HG03460 (cell line): ENCODE results near the gene GRIA2.
"Not testable (repeated sequence)": the region's sequence is repeated elsewhere in the genome, so short reads cannot be mapped to it uniquely, and the experiment has no call there.

Source experiments
- ATAC-seq: cut with Tn5 transposase; IDR thresholded peaks from one replicate; pipeline ENCODE4 v1.9.1; 2021; ENCODE audit not compliant: unreplicated experiment

Gene GRIA2

GRCh38 chr4:157246964-157247363 is 26.4 kb downstream of the GRIA2 start:
- ATAC-seq: no peak

- ATAC-seq: not testable (repeated sequence)
These were observed 37.6 kb downstream of the GRIA2 start for GRCh38 chr4:157258165-157258564.

- no peak for ATAC-seq
These were observed 44.8 kb downstream of the GRIA2 start for GRCh38 chr4:157265281-157265680.

- ATAC-seq: no peak
These were observed 49.6 kb downstream of the GRIA2 start for GRCh38 chr4:157270108-157270507.

GRCh38 chr4:157270552-157270951 is 50.0 kb downstream of the GRIA2 start:
- ATAC-seq: no peak

GRCh38 chr4:157271166-157271869 is 50.8 kb downstream of the GRIA2 start:
- ATAC-seq: no peak

GRCh38 chr4:157280673-157281072 is 60.1 kb downstream of the GRIA2 start:
- ATAC-seq: no peak

- ATAC-seq: no peak
These were observed 61.5 kb downstream of the GRIA2 start for GRCh38 chr4:157282019-157282418.

- ATAC-seq: no peak
These were observed 66.9 kb downstream of the GRIA2 start for GRCh38 chr4:157287445-157287844.

- ATAC-seq: no peak
These were observed 70.1 kb downstream of the GRIA2 start for GRCh38 chr4:157290622-157291021.

GRCh38 chr4:157291071-157291470 is 70.5 kb downstream of the GRIA2 start:
- no peak for ATAC-seq

- ATAC-seq: no peak
These were observed 73.1 kb downstream of the GRIA2 start for GRCh38 chr4:157293673-157294072.

- ATAC-seq: no peak
These were observed 74.0 kb downstream of the GRIA2 start for GRCh38 chr4:157294575-157294974.

GRCh38 chr4:157300701-157301100 is 80.2 kb downstream of the GRIA2 start:
- no peak for ATAC-seq

GRCh38 chr4:157303471-157303960 is 83.0 kb downstream of the GRIA2 start:
- ATAC-seq: no peak

GRCh38 chr4:157304769-157305168 is 84.2 kb downstream of the GRIA2 start:
- ATAC-seq: no peak

GRCh38 chr4:157312702-157313101 is 92.2 kb downstream of the GRIA2 start:
- ATAC-seq: no peak

GRCh38 chr4:157314906-157315305 is 94.4 kb downstream of the GRIA2 start:
- no peak for ATAC-seq

GRCh38 chr4:157315968-157316367 is 95.4 kb downstream of the GRIA2 start:
- ATAC-seq: no peak

- ATAC-seq: no peak
These were observed 99.6 kb downstream of the GRIA2 start for GRCh38 chr4:157320092-157320491.

GRCh38 chr4:157327666-157328065 is 107.1 kb downstream of the GRIA2 start:
- no peak for ATAC-seq

GRCh38 chr4:157357887-157358286 is 137.4 kb downstream of the GRIA2 start:
- no peak for ATAC-seq

- no peak for ATAC-seq
These were observed 137.9 kb downstream of the GRIA2 start for GRCh38 chr4:157358439-157358838.
